Femur (tissue), 1 donor: ENCODE results near the gene OGG1.
A peak's percentile ranks its signal among the peaks of the same experiment; 100 is the strongest.

ENCODE experiments used
- DNase-seq: peaks from one replicate; pipeline ENCODE4 v3.0.0-alpha.2; 2017

Gene OGG1

DNA sequence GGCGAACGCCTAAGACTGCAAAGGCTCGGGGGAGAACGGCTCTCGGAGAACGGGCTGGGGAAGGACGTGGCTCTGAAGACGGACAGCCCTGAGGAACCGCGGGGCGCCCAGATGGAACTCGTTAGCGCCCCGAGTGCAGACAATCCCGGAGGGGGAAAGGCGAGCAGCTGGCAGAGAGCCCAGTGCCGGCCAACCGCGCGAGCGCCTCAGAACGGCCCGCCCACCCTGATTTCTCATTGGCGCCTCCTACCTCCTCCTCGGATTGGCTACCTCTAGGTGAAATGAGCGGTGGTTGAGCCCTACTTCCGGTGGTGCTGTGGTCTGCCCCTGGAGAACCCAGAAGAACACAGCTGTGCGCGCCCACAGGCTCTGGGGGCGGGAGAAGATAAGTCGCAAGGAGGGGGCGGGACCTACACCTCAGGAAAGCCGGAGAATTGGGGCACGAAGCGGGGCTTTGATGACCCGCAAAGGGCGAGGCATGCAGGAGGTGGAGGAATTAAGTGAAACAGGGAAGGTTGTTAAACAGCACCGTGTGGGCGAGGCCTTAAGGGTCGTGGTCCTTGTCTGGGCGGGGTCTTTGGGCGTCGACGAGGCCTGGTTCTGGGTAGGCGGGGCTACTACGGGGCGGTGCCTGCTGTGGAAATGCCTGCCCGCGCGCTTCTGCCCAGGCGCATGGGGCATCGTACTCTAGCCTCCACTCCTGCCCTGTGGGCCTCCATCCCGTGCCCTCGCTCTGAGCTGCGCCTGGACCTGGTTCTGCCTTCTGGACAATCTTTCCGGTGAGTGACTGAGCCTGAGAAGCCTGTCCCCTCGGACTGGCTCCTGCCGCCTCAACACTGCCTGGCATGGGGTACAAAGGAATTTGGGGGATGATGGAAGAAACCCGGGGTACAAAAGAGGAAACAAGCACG lies at the start of gene OGG1:
Gene OGG1 (plus strand): TSS at position 308 of the 911 bp plus-strand sequence. CDS start 335 bp downstream, at position 643.
- DNase-seq: peak; percentile 98

DNA sequence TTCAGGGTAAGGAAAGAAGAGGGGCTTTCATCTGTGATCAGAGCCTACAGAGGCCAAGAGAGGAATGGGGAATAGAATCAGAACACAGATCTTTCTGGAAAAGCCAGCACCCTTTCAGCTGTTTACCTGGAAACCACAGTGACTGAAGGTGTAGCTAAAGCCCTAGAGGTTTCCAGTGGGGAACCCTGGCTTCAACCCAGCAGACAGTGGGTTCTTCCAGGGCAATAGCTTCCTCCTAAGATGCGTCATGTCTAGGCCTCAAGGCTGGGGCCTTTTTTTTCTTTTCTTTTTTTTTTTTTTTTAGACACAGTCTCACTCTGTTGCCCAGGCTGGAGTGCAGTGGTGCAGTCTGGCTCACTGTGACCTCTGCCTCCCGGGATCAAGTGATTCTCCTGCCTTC lies 49.2 kb upstream of the OGG1 start:
- DNase-seq: no peak

- no peak for DNase-seq
Measured at GRCh38 chr3:9701006-9701405, 48.7 kb upstream of the OGG1 start.

GRCh38 chr3:9701711-9702110 lies 48.0 kb upstream of the OGG1 start:
- no peak for DNase-seq

GRCh38 chr3:9703240-9703639 lies 46.5 kb upstream of the OGG1 start:
- DNase-seq: no peak

- no peak for DNase-seq
Measured at GRCh38 chr3:9703736-9704346, 45.9 kb upstream of the OGG1 start, which contains the start of gene CPNE9. Gene CPNE9 (plus strand): TSS chr3:9703833. CDS start chr3:9703997, 164 bp downstream.

DNA sequence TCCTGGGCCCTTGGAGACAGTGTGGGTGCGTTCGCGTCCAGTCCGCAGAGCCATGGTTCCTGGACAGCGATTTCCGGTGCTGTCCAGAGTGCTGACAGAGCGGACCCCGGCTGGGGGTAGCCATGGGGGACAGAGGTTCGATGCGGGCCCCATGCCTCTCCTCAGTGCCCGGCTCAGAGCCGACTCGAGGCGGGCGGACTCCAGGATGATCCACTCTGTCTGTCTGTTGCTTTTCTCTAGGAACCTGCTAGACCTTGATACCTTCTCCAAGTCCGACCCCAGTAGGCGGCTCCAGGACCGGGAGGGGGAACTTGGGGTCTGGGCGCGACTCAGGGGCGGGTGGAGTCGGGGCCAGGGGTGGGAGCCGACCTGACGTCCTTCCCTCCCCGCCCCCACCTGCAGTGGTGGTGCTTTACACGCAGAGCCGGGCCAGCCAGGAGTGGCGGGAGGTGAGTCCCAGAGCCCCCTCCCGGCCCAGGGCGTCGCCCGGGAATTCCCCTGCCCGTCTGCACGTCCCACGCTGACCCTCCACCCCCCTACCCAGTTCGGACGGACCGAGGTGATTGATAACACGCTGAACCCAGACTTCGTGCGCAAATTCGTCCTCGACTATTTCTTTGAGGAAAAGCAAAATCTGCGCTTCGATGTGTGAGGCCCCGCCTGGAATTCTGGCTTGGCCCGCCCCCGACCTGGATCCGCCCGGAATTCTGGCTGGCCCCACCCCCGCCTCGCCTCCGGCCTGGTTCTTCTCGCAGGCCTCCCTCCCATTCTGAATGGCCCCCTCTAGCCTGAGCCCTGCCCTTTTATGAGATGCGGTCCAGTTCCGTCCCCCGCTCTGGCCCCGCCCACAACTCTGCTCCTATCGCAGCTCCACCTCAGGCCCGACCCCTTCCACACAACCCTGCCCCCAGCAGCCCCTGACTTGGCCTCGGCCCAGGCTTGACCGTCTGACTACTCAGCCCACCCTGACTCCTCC lies 45.1 kb upstream of the OGG1 start:
- peak; percentile 50 for DNase-seq

GRCh38 chr3:9710174-9710739 lies 39.5 kb upstream of the OGG1 start:
- no peak for DNase-seq

DNA sequence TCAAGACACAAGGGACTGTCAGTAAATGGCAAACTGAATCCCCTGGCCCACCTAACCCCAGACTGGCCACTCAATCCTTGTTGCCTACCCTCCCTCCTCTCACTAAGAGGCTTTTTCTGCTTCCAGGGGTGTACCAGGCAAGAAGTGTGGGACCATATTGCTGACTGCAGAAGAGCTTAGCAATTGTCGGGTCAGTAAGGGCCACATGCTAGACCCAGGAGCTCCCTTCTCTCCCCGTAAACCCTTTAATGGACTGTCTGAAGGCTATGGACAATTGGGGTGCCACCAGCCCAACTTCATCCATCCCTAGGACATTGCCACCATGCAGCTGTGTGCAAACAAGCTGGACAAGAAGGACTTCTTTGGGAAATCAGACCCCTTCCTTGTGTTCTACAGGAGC lies 37.3 kb upstream of the OGG1 start:
- no peak for DNase-seq

DNA sequence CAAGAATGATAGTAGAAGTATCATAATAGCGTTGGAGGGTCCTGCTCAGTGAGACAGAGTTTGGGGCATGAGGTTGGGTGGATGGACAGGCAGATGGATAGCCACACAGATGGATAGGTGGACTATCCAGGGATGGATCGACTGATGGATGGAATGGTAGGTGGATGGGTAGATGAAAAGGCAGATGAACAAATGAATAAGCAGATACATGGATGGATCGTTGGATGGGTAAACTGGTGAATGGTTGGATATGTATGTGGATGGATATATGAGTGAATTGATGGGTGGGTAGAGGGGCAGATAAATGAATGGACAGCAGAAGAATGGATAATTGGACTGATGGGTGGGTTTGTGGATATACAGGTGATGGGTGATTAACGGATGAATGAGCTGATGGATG lies 36.6 kb upstream of the OGG1 start:
- DNase-seq: no peak

DNA sequence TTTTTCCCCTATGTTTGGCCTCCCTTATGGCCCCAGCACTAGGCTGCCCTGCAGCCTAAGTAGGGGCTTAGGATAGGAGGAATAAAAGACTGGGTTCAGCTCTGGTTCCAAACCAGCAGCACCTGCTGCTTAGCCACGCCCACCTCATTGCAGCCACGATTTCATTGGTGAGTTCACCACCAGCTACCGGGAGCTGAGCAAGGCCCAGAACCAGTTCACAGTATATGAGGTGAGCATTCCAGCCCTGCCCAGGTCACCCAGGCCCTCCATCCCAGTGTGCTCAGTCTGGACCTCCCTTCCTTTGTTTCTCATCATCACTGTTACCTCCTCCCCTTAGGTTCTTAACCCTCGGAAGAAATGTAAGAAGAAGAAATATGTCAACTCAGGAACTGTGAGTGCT lies 34.6 kb upstream of the OGG1 start:
- DNase-seq: no peak

GRCh38 chr3:9715764-9716437 lies 33.9 kb upstream of the OGG1 start:
- DNase-seq: peak; percentile 65

GRCh38 chr3:9716801-9717555 lies 32.8 kb upstream of the OGG1 start:
- no peak for DNase-seq

DNA sequence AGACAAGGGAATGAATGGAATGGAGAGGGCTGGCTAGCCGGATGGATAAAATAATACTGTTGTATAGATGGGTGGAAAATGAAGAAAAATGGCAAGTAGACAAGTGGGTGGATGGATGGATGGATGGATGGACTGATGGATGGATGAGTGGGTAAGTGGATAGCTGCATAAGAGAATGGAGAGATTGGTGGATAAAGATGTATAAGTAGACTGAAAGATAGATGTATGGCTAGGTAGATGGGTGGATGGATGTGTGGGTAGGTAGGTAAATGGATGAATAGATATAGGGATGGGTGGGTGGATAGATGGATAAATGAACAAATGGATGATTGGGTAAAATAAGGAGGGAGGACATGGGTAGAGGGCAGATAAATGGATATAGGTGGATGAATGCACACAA lies 32.2 kb upstream of the OGG1 start:
- no peak for DNase-seq

- no peak for DNase-seq
Measured at GRCh38 chr3:9718118-9718517, 31.6 kb upstream of the OGG1 start.

DNA sequence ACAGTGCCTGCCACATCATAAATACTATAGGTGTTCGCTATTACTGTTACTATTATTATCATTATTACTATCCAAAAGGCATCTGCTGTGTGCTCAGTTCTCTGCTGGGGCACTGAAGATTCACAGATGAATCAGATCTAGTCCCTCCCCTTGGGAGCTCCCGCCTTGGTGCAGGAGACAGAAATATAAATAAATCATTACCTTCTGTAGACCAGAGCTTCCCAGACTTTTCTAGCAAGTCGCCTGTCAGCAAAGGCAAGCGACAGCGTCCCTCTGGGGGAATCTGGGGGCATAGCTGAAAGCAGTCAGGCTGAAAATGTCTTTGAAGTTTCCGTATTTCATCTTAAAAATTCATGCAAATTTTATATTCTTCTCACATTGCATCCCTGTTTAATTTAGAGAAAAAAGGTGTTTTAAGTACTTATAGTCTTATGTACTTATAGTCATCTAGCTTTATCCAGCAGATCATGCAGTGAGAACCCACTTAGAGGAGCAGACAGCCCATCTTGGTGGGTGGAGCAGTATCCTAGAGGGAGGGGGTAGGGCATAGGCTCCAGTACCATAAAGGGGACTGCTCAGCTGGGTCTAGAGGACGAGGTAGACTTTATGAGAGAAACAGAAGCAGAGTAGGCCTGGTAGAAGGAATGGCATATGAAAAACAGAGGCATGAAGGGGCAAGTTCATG lies 28.6 kb upstream of the OGG1 start:
- DNase-seq: no peak

GRCh38 chr3:9721700-9722060 lies 28.1 kb upstream of the OGG1 start:
- DNase-seq: no peak

DNA sequence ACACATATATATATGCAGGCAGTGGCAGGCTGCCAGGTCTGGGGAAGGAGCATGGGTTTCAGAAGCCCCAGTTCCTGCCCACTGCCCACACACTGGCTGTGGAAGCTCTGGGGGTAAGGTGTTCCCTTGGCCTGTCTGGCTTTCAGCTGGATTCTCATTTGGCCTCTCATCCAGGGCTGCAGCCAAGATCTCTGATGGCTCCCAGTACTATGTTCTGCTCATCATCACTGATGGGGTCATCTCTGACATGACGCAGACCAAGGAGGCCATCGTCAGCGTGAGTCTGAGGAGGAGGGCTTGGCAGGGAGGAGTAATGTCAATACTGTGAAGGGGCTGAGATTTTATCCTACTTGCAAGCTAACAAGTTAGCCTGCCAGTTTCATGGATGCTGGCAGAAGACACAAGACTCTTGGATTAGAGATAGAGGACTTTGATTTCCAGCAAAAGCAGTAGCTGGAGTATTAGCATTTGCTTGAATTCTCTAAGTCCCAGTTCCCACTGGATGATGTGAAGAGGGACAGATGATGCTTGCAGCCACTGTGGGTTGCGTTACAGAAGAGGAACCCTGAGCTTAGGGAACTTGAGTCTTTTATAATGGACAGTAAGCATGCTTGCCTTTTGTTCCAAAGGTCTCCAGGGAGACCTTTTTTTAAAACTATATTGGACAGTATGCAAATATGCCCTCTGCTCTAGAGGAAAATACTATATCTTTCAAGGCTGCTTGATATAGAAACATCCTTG lies 23.8 kb upstream of the OGG1 start:
- no peak for DNase-seq

DNA sequence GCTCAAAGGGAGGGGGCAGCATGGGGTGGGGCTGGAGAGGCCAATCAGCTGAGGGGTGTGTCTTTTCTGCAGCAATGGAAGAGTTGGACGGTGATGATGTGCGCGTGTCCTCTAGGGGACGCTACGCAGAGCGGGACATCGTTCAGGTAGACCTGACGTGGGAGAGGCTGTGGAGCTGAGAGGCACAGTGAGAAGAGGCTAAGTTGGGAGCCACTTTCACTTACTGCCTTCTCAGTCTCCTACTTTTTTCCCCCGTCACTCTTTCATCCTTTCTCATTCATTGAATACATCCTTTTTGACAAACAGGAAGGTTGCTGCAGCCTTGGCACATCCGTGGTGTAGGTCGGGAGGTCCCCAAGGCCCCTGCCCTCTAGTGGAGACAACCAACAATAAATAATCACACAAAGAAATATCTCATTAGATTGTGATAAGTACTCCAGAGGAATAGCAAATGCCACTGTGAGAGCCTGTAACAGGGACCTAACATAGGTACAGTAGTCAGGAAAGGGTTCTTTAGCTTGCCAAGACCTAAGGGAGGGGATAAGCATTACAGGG lies 22.6 kb upstream of the OGG1 start:
- DNase-seq: no peak

DNA sequence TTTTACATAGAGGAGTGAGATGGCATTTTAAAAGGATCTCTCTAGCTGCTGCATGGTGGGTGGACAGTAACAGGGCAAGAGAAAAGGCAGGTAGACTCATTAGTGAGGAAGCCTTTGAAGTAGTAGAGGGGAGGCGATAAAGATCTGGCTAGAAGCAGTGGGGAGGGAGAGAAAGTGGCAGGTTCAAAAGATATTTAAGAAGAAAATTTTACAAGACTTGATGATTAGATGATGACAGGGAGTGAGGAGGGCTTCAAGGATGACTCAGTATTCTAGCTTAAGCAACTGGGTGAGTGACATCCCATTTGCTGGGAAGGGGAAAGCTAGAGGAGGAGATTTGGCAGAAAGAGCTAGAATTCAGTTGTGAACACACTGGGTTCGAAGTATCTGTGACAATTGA lies 22.0 kb upstream of the OGG1 start:
- DNase-seq: no peak
